ENCODE results near the gene ANKRD33B. TPM values are rescaled to one million over a fixed set of nuclear protein-coding genes. Genes with fewer than 3 reads are reported as not detected.
"Not testable (repeated sequence)": the region's sequence is repeated elsewhere in the genome, so short reads cannot be mapped to it uniquely, and the experiment has no call there.

The ANKRD33B gene
- polyA plus RNA-seq, 1 experiment, result 3.4 TPM

- H3K36me3 ChIP-seq (ENCODE audit: control insufficient read depth, insufficient read depth, low read length), result no peaks in the 10 kb centered on the region
- no peak for TF ChIP-seq CTCF (IDR thresholded peaks at IDR 0.05; ENCODE audit: insufficient read depth, low read depth, low read length)
- POLR2A ChIA-PET, result no interaction called here
- CTCF ChIA-PET, result interaction anchor here (0.6 to 2.7 kb wide), 8 partner anchors 42 to 118 kb away, joined by 3 to 15 read pairs (median 4); no protein-coding TSS in a partner anchor
- H3K4me3 ChIP-seq (ENCODE audit: low read depth, low read length), result peak overlapping the region; percentile 95
- H3K27me3 ChIP-seq (ENCODE audit: control insufficient read depth, insufficient read depth, low read length), result no peaks in the 10 kb centered on the region
- no peak for DNase-seq (ENCODE audit: low read depth)
Observed at GRCh38 chr5:10565785-10566542, 2.1 kb downstream of the ANKRD33B start.

- POLR2A ChIA-PET, result no interaction called here
- CTCF ChIA-PET, result interaction anchor here (0.6 to 2.7 kb wide), 6 partner anchors 41 to 119 kb away, joined by 3 to 15 read pairs (median 4); no protein-coding TSS in a partner anchor
- DNase-seq (ENCODE audit: low read depth), result no peak
- Histone ChIP-seq H3K4me3 (ENCODE audit: low read depth, low read length) (peak overlapping the region; percentile 95), H3K36me3 (ENCODE audit: control insufficient read depth, insufficient read depth, low read length) (no peaks in the 10 kb centered on the region), H3K27me3 (ENCODE audit: control insufficient read depth, insufficient read depth, low read length) (no peaks in the 10 kb centered on the region)
- TF ChIP-seq CTCF (IDR thresholded peaks at IDR 0.05; ENCODE audit: insufficient read depth, low read depth, low read length), result no peak
Observed at GRCh38 chr5:10566543-10567068, 2.7 kb downstream of the ANKRD33B start.

GRCh38 chr5:10567121-10567591 lies 3.3 kb downstream of the ANKRD33B start:
- POLR2A ChIA-PET, result interaction anchor here (0.6 kb wide), 1 partner anchor 65 kb away, joined by 3 read pairs; no protein-coding TSS in a partner anchor

GRCh38 chr5:10567781-10568321 lies 4.0 kb downstream of the ANKRD33B start:
- DNase-seq (ENCODE audit: low read depth), result peak; percentile 66
- no peak for TF ChIP-seq CTCF (IDR thresholded peaks at IDR 0.05; ENCODE audit: insufficient read depth, low read depth, low read length)
- CTCF ChIA-PET, result interaction anchor here (1.4 to 2.7 kb wide), 3 partner anchors 17 to 113 kb away, joined by 3 to 15 read pairs (median 4); no protein-coding TSS in a partner anchor
- Histone ChIP-seq H3K36me3 (ENCODE audit: control insufficient read depth, insufficient read depth, low read length) (no peaks in the 10 kb centered on the region), H3K27me3 (ENCODE audit: control insufficient read depth, insufficient read depth, low read length) (no peaks in the 10 kb centered on the region), H3K4me3 (ENCODE audit: low read depth, low read length) (no peak overlapping the region)
- POLR2A ChIA-PET, result interaction anchor here (0.6 kb wide), 2 partner anchors 66 to 105 kb away, joined by 3 read pairs; no protein-coding TSS in a partner anchor

More at GRCh38 chr5:10567121-10567591, 3.3 kb downstream of the ANKRD33B start:
- CTCF ChIA-PET, result interaction anchor here (1.0 to 2.7 kb wide), 5 partner anchors 16 to 113 kb away, joined by 3 to 15 read pairs (median 4); no protein-coding TSS in a partner anchor
- no peak for DNase-seq (ENCODE audit: low read depth)
- H3K36me3 ChIP-seq (ENCODE audit: control insufficient read depth, insufficient read depth, low read length), result no peaks in the 10 kb centered on the region
- no peak for TF ChIP-seq CTCF (IDR thresholded peaks at IDR 0.05; ENCODE audit: insufficient read depth, low read depth, low read length)
- H3K4me3 ChIP-seq (ENCODE audit: low read depth, low read length), result 0 out of 2 replicates have a peak overlapping the region, but pooled peaks have one; percentile 7
- H3K27me3 ChIP-seq (ENCODE audit: control insufficient read depth, insufficient read depth, low read length), result no peaks in the 10 kb centered on the region

- H3K4me3 ChIP-seq (ENCODE audit: low read depth, low read length); POLR2A ChIA-PET; DNase-seq (ENCODE audit: low read depth); H3K36me3 ChIP-seq (ENCODE audit: control insufficient read depth, insufficient read depth, low read length); H3K27me3 ChIP-seq (ENCODE audit: control insufficient read depth, insufficient read depth, low read length): not testable (repeated sequence)
- CTCF ChIA-PET, result interaction anchor here (1.6 kb wide), 1 partner anchor 57 kb away, joined by 6 read pairs; no protein-coding TSS in a partner anchor
Observed at GRCh38 chr5:10570540-10570939, 6.7 kb downstream of the ANKRD33B start.
